NCI-H146 treated with DMSO at 0.1 percent for 48 hours (cell line): ENCODE data around the gene TMEM255B.
"Not testable (repeated sequence)": the region's sequence is repeated elsewhere in the genome, so short reads cannot be mapped to it uniquely, and the experiment has no call there.

ENCODE experiments used
- DNase-seq: peaks from one replicate; lab custom pipeline; 2025; ENCODE audit not compliant: unreplicated experiment; lab: John Stamatoyannopoulos, UW

Gene TMEM255B

GRCh38 chr13:113734099-113734825 lies 24.8 kb upstream of the TMEM255B start:
- DNase-seq: no peak

GRCh38 chr13:113734826-113735125 lies 24.2 kb upstream of the TMEM255B start:
- no peak for DNase-seq

DNA sequence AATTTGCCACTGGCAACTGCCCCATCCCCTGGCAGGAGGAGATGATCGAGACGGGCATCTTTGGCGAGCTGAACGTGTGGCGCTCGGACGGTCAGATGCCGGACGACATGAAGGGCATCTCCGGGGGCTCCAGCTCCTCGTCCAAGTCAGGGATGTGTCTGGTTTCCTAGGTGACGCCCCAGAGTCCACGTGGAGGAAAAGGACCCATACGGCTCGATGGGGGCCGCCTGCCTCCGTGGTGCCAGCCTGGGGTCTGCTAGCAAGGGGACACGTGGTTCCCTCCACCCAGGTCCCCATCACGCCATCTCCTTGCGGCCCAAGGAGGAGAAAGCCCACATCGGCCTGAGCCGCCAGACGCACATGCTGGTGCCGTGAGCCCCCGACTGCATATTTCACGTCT lies 23.8 kb upstream of the TMEM255B start:
- DNase-seq: no peak

DNA sequence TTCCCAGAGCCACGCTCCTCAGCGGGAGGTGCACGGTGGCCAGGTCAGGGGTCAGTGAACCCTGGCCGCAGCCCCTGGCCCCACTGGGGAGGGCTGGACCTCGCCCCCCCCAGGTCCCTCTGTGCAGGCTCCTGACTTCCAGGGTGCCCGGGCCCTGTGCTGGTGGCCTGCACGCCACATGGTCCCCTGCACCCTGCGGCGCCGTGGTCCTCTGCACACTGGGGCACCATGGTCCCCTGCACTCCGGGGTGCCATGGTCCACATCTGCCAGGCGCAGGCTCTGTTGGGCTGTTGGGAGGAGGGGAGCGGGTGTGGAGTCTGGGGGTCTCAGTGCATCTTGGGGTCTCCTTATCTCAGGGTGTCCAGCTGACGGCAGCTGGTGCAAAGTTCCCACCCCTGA lies 23.3 kb upstream of the TMEM255B start:
- DNase-seq: no peak

DNA sequence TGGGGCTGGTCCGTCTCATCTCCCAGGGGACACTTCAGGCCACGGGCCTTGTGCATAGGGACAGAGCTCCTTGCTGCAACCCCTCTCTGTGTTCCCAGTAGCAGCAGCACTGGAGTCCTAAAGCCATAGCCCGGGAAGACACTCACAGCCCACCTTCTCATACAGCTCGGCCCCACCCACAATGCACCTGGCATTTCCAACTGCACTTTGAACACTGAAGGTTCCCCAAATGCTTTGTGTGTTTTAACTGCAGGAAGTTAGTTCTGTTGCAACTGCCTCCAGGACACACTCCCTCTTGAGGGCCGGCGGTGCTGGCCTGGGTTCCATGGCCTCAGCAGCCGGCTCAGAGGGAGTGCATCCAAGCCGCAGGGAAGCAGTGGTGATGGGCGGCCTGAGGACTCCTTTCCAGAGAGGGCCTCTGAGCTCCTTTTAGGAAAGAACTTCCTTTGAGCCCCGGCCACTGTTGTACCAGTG lies 22.7 kb upstream of the TMEM255B start:
- no peak for DNase-seq

- no peak for DNase-seq
Observed at GRCh38 chr13:113737803-113738202, 21.2 kb upstream of the TMEM255B start.

DNA sequence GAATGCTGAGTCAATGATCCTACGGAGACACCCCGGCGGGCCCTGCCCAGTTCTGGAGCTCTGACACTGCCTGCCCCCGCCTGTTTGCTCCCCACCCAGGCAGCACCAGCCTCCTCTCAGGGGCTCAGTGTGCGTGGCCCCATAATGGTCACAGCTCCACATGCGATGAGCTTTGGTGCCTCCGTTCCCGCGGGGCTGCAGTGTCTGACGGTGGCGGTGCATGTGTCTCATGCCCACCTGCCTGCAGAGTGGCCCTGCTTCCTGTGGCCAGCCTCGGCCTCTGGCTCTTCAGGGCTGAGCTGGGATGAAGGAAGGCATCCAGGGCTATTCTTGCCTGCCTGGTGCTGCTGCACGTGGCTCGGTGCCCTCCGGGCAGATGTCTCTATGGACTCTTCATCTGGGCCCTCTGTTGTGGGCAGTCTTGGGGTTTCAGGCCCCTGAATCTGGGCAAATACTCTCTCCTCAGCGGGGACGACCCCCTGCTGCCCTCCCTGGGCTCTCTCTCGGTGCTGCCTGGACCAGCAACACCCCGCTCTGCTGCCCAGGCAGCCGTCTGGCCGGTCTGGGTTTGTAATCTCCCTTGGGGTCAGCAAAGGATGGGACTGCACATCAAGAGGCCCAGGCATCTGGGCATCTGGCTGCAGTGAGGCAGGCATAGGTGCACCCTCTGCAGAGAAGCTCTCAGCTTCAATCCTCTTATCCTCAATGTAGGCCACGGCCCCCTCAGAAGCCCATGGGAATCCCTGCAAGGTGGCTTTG lies 19.3 kb upstream of the TMEM255B start:
- DNase-seq: no peak

GRCh38 chr13:113740286-113740556 lies 18.8 kb upstream of the TMEM255B start:
- no peak for DNase-seq

DNA sequence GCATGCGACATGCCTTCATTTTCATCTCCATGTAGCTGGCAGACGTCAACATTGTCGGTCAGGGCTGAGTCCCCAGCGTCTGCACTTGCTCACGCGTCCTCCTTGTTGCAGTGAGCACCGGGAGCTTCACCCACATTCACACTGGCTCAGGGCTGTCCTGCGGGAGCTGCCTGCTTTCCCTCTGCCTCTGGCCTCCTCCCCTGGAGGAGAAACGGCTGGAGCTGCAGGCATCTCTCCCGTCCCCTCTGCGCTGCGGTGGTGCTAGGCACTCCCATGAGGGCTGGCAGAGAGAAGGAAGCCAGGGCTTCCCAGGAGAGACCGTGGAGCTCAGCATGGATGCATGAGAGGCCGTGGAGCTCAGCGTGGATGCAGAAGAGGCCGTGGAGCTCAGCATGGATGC lies 18.4 kb upstream of the TMEM255B start:
- no peak for DNase-seq

- no peak for DNase-seq
Observed at GRCh38 chr13:113741191-113741668, 17.8 kb upstream of the TMEM255B start.

GRCh38 chr13:113742000-113742441 lies 17.0 kb upstream of the TMEM255B start:
- no peak for DNase-seq

DNA sequence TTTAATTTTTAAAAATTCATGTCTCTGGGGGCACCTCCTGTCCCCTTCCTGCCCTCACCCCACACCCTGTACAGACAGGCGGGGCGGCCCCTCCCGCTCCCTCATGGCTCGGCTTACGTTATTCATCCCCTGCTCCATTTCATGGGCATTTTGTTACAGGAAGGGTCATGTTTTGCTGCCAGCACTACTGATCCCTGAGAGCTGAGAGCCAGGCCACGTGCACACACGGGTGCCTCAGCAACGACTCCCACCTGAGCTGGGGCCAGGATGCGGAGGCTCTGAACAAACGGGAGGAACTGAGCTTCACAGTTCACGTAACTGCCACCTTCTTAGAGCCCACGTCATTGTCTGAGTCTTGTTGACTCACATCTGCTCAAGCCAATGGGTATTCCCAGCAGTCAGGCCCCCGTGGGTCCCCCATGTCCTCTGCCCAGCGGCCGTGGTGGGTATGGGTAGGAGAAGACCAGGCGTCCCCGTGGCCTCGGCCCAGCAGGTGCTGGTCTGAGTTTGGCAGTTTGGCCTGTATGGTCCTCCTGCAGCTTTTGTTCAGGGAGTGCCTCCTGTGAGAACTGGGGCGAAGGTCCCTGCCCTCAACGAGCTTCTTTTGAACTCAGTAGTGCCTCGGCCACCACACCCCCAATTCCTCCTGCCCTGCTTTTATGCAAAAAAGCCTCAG lies 16.4 kb upstream of the TMEM255B start:
- no peak for DNase-seq

GRCh38 chr13:113743366-113744195 lies 15.4 kb upstream of the TMEM255B start:
- no peak for DNase-seq

GRCh38 chr13:113744197-113745000 lies 14.6 kb upstream of the TMEM255B start:
- DNase-seq: peak; percentile 83

GRCh38 chr13:113745059-113745458 lies 14.0 kb upstream of the TMEM255B start:
- no peak for DNase-seq

- DNase-seq: not testable (repeated sequence)
Observed at GRCh38 chr13:113745500-113746142, 13.4 kb upstream of the TMEM255B start.

- no peak for DNase-seq
Observed at GRCh38 chr13:113746143-113746525, 12.9 kb upstream of the TMEM255B start.

- no peak for DNase-seq
Observed at GRCh38 chr13:113746671-113747070, 12.4 kb upstream of the TMEM255B start.

DNA sequence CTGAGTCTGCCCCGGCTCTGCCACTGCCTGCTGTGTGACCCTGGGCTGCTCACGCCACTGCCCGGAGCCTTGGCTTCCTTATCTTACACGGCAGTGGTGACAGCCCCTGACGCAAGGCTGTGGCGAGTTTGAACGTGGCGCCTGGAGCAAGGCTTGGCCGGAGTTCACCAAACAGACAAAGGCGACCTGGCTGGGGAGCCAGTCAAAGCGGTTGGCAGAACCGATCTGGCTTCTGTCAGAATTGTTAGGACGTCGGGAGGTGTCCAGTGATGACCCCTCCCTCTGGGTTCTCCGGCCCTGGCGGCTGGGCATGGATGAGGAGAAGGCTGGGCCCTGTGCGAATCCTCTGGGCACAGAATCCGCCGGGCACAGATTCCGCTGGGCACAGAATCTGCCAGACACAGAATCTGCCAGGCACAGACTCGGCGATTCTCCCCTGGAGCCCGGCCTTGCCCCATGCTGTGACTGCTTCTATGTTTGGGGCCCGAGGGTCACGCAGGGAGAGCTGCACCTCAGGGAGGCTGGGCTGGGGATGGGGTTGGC lies 11.7 kb upstream of the TMEM255B start:
- DNase-seq: no peak
